HG03457 (cell line): ENCODE results near the gene ZNF664.

Experiments
- ATAC-seq: cut with Tn5 transposase; IDR thresholded peaks from one replicate; pipeline ENCODE4 v1.9.1; 2021; ENCODE audit warnings: moderate number of reproducible peaks; ENCODE audit not compliant: unreplicated experiment

The ZNF664 gene

DNA sequence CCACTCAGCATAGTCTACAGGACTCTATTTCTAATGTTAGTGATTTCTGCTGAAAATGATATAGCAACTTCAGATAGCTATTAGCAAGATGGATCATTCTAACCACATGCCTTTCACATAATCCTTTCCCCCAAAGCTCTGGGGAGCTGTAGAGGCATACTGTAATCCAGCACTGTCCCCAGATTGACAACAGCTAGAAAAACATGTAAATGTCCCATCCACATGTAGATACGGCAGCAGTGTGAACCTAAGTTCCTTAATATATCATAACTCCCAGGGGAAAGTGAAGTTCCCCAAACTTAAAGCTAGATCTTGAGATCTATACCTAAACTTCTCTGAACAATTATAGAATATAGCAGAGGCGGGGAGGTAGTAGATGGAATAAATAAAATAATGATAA is 14.0 kb downstream of the ZNF664 start:
- ATAC-seq: no peak

GRCh38 chr12:123989168-123989567 is 16.2 kb downstream of the ZNF664 start:
- no peak for ATAC-seq

GRCh38 chr12:123989753-123990152 is 16.7 kb downstream of the ZNF664 start:
- ATAC-seq: no peak

DNA sequence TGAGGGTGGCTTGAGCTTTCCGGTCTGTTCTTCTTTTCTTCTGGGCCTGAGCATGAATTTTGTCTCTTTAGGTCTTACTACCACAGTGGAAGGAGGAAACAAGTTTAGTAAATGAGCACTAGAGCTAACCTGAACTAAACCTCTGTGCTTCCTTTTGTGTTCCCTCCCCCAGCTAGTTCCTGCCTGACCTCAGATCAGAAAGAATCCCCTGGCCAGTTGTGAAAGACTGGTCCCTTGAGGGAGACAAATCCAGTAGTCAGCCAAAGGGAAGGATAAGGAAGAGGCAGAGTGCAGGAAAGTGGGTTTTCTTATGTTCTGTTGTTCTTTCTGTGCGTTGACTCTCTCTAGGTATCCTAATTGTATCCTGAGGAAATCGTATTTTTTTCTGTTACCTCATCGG is 17.5 kb downstream of the ZNF664 start:
- ATAC-seq: no peak

- no peak for ATAC-seq
Measured at GRCh38 chr12:123991372-123991951, 18.4 kb downstream of the ZNF664 start.

GRCh38 chr12:123992118-123992825 is 19.3 kb downstream of the ZNF664 start:
- ATAC-seq: no peak

- no peak for ATAC-seq
Measured at GRCh38 chr12:123995023-123995748, 22.2 kb downstream of the ZNF664 start.

- no peak for ATAC-seq
Measured at GRCh38 chr12:123996581-123996980, 23.6 kb downstream of the ZNF664 start.

DNA sequence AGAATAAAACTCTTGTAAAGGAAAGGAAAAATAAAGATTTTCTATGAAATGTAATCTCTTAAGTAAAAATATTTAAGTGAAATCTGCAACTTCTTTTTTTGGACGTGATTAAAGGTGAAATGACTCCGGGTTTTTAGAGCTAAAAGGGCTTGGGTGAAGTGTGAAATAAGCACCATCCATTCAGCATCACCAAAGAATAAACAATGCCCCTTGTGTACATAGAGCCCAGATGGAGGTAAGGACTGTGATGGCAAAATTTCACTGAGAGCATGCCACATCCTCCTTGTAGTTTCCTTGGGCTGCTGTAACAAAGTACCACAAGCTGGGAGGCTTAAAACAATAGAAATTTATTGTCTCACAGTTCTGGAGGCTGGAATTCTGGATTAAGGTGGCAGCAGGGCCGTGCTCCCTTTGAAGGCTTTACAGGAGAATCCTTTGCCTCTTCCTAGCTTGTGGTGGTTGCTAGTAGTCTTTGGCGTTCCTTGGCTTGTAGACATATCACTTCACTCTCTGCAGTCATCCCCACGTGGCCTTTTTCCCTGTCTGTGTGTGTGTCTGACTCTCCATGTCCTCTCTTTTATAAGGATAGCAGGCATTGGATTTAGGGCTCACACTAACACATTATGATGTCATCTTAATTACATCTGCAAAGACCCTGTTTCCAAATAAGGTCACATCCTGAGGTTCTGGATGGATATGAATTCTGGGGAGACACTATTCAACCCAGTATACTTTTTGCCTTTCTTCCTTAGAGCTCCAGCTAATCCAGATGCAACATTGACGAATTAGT is 24.2 kb downstream of the ZNF664 start:
- no peak for ATAC-seq

GRCh38 chr12:123997908-123998307 is 24.9 kb downstream of the ZNF664 start:
- ATAC-seq: no peak

- ATAC-seq: no peak
Measured at GRCh38 chr12:123998344-123998990, 25.5 kb downstream of the ZNF664 start.

DNA sequence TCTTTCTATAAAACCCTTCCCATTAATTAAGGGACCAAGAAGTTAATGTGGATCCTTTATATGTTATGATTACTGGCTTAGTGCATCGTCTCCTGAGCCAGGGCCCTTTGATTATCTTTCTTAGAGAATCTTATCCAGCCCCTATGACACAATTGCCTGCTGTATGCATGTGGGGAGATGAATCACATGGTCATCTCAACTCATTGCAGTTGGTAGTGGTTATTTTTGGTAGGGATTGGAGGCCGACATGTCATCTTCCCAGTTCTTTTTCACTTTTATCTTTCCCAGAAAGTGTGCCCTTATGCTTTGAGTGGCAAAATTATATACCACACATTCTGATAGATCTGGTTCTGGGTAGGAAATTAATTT is 26.0 kb downstream of the ZNF664 start:
- no peak for ATAC-seq

DNA sequence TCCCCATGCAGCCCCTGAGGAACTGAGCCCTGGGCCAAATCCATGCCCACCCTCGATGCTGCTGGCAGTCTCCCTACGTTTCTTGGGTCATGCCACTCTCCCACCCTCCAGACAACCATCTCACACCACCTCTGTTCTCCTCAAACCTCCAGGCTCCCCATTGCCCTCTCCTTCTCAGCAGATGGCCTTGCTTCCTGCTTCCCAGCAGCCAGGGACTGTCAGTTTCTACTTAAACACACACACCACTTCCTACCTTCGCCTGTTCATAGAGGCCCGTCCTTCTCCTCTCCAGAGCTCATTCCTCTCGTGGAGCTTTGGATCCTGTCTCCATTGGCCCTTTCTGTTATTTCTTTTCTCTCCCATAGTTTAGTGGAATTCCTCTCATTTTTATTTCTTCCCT is 27.1 kb downstream of the ZNF664 start:
- ATAC-seq: no peak

DNA sequence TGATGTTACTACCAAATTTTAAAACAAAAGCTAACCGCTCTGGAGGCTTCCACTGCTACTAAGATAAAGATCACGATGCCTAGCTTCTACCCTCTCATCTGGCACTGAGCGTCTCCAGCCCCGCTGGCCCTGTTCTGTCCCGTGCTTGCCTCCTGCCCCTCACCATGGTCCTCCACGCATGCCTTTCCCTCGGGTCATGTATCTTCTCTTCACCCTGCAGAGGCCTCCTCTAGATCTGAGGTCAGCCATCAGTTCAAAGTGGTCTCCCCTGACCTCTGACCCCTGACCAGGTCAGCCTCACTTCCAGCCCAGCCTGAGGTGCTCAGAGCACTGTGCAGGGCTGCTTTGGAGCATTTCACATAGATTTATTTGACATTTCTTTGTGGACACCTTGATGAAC is 28.3 kb downstream of the ZNF664 start:
- ATAC-seq: no peak

- no peak for ATAC-seq
Measured at GRCh38 chr12:124002021-124002644, 29.1 kb downstream of the ZNF664 start.

GRCh38 chr12:124002654-124003053 is 29.6 kb downstream of the ZNF664 start:
- no peak for ATAC-seq

DNA sequence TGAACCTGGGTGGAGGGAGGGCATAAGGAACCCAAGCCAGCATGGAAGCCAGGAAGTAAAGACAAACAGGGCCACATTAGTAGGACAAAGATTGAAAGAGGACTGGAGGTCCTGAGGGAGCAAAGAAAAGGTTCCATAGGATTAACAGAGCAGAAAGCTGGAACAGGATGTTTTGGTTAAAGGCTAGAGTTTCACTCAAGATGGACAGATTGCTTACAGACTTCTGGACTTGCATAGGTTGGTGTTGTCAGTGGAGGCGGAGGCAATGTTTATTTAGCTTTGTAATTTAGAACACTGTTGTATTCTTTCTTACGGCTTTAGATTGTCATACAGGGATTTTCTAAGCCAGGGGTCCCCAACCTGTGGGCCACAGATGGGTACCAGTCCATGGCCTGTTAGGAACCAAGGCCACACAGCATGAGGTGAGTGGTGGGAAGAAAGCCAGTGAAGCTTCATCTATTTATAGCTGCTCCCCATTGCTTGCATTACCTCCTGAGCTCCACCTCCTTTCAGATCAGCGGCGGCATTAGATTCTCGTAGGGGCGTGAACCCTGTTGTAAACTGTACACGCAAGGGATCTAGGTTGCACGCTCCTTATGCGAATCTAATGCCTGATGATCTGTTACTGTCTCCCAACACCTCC is 31.3 kb downstream of the ZNF664 start:
- ATAC-seq: no peak

DNA sequence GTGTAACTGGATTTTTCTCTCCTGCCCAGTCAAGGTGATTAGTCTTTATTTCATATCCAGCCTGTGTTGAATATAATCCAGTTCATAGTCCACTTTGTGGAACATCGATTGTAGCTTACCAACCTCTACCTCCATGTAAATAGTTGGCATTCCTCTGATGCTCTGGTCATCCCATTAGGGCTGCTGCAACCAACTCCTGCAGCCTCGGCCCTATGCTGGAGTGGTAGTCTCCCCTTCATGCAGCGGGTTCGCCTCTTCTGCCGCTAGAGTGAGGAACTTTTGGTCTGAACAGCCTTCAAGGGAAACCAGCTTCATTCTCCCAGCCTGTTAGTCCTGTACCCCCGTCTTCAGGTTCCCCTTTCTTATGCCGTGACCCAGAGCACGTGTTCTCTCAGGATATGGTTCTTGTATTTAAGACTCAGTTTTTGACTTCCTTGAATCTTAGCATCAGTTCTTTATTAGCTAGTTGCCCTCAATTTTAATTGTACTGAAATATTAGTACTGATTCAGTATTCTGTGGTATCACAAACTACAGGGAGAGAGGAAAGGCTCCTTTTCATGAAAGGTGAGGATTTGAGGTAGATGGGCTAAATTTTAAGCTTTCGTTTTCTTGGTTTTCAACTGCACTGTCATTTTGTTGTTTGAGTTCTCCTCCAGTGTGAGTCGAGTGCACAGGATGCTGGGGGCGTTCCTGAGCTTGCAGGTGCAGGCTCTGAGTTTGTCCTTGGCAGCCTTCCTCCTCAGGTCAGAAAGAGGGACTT is 33.2 kb downstream of the ZNF664 start:
- ATAC-seq: no peak
